Daoy (cell line): ENCODE results near the gene MID1IP1. TPM values are rescaled to one million over a fixed set of nuclear protein-coding genes. Genes with fewer than 3 reads are reported as not detected.

Source experiments
- DNase-seq: peaks from one replicate; pipeline ENCODE4 v3.0.0-alpha.2; 2015; ENCODE audit warnings: low read depth
- total RNA-seq: library from RNA; depleted of rRNA; stranded (reverse); fragments of >200 nt; shearing (Covaris generic); gene quantifications from 2 replicates; pipeline ENCODE4 v1.2.3, GENCODE V29; 2014; rRNA removed

MID1IP1 gene
- 27.4 and 36.8 TPM in 2 replicates for total RNA-seq

GRCh38 chrX:38800981-38801845 lies at the start of gene MID1IP1:
MID1IP1 (plus strand) TSS chrX:38801459; CDS start chrX:38804947, 3,488 bp downstream.
- peak; percentile 89 for DNase-seq

GRCh38 chrX:38754102-38754790 lies 47.0 kb upstream of the MID1IP1 start:
- peak; percentile 42 for DNase-seq

- no peak for DNase-seq
These were observed 46.2 kb upstream of the MID1IP1 start for GRCh38 chrX:38754818-38755718.

GRCh38 chrX:38760883-38761282 lies 40.4 kb upstream of the MID1IP1 start:
- DNase-seq, result no peak

- no peak for DNase-seq
These were observed 33.2 kb upstream of the MID1IP1 start for GRCh38 chrX:38768079-38768478.

GRCh38 chrX:38770152-38770551 lies 31.1 kb upstream of the MID1IP1 start:
- DNase-seq, result no peak

- peak; percentile 6 for DNase-seq
These were observed 27.0 kb upstream of the MID1IP1 start for GRCh38 chrX:38774249-38774648.

GRCh38 chrX:38796946-38797345 lies 4.3 kb upstream of the MID1IP1 start:
- no peak for DNase-seq

GRCh38 chrX:38798956-38799355 lies 2.3 kb upstream of the MID1IP1 start:
- DNase-seq, result peak; percentile 55

- no peak for DNase-seq
These were observed 1.2 kb upstream of the MID1IP1 start for GRCh38 chrX:38799995-38800580.

GRCh38 chrX:38803243-38803587 lies 2.0 kb downstream of the MID1IP1 start:
- DNase-seq, result no peak

- peak; percentile 78 for DNase-seq
These were observed 2.6 kb downstream of the MID1IP1 start for GRCh38 chrX:38803588-38804431.

GRCh38 chrX:38804432-38804681 lies 3.1 kb downstream of the MID1IP1 start:
- DNase-seq, result no peak

- DNase-seq, result peak; percentile 33
These were observed 3.6 kb downstream of the MID1IP1 start for GRCh38 chrX:38804682-38805431.

GRCh38 chrX:38805432-38806389 lies 4.5 kb downstream of the MID1IP1 start:
- peak; percentile 76 for DNase-seq

GRCh38 chrX:38806875-38807621 lies 5.8 kb downstream of the MID1IP1 start:
- DNase-seq, result no peak

GRCh38 chrX:38807873-38808272 lies 6.6 kb downstream of the MID1IP1 start:
- DNase-seq, result no peak

- DNase-seq, result peak; percentile 5
These were observed 10.4 kb downstream of the MID1IP1 start for GRCh38 chrX:38811515-38812243.
